Lung (tissue), 12 donors: Measurements from ENCODE around the gene FHOD1. TPM values are rescaled to one million over a fixed set of nuclear protein-coding genes. Genes with fewer than 3 reads are reported as not detected.

Experiments
- ATAC-seq: fragments of 200-7000 bp; cut with Tn5 transposase; one replicate; pipeline ENCODE4 v1.9.1; 2020; ENCODE audit warnings: moderate number of reproducible peaks; ENCODE audit not compliant: insufficient read depth, low FRiP score
- DNase-seq, 3 donors: peaks; one replicate each; pipeline ENCODE4 v3.0.0-alpha.2; 2013 to 2017
- H3K27ac ChIP-seq, 2 donors: one replicate each; pipeline ENCODE4 v1.5.1; 2013; ENCODE audit warnings: mild to moderate bottlenecking in 2 of 2, moderate library complexity in 2 of 2, control low read depth in 1 of 2, inconsistent platforms in 1 of 2, low read depth in 1 of 2, low read length in 1 of 2
- H3K27me3 ChIP-seq, 3 donors: one replicate each; pipeline ENCODE4 v1.5.1; 2013; ENCODE audit warnings: low read length in 2 of 3; ENCODE audit not compliant: control insufficient read depth in 3 of 3, insufficient read depth in 3 of 3
- H3K36me3 ChIP-seq, 4 donors: one replicate each; pipeline ENCODE4 v1.5.1; 2013; ENCODE audit warnings: low read length in 4 of 4, mild to moderate bottlenecking in 1 of 4, moderate library complexity in 1 of 4; ENCODE audit not compliant: control insufficient read depth in 4 of 4, insufficient read depth in 4 of 4
- H3K4me1 ChIP-seq, 5 donors: one replicate each; pipeline ENCODE4 v1.5.1; 2013; ENCODE audit warnings: low read length in 5 of 5, mild to moderate bottlenecking in 2 of 5, moderate library complexity in 1 of 5; ENCODE audit not compliant: control insufficient read depth in 5 of 5, insufficient read depth in 5 of 5
- H3K4me3 ChIP-seq: one replicate; pipeline ENCODE4 v1.5.1; 2013; ENCODE audit warnings: mild to moderate bottlenecking, control low read depth, moderate library complexity
- H3K9ac ChIP-seq, 2 donors: one replicate each; pipeline ENCODE4 v1.5.1; 2013; ENCODE audit warnings: low read length in 2 of 2, control low read depth in 1 of 2; ENCODE audit not compliant: insufficient read depth in 1 of 2
- H3K9me3 ChIP-seq, 4 donors: one replicate each; pipeline ENCODE4 v1.5.1; 2013; ENCODE audit warnings: low read length in 3 of 4, mild to moderate bottlenecking in 1 of 4, moderate library complexity in 1 of 4; ENCODE audit not compliant: control insufficient read depth in 4 of 4, insufficient read depth in 3 of 4
- WGBS, 2 donors: extraction: QIAGEN DNeasy Blood & Tissue Kit; methylation state at CpG; one replicate each; pipeline ENCODE4 v1.1.7; 2013; 5-methylcytosine and 5-hydroxymethylcytosine counted together
- polyA plus RNA-seq, 2 donors: library from polyadenylated mRNA; stranded (reverse); fragments of 200-250 nt; gene quantifications; one replicate each; pipeline ENCODE4 v1.2.1, GENCODE V29; 2013
- total RNA-seq, 2 donors: library from RNA; depleted of rRNA in 1 of 2; stranded (reverse); fragments of >200 nt in 1 of 2; gene quantifications; one replicate each; pipeline ENCODE4 v1.2.1, GENCODE V29; 2014 to 2021
- TF ChIP-seq, protein P1 (sequence below): IDR thresholded peaks from 2 replicates; pipeline ENCODE4 v1.5.1; 2012; ENCODE audit warnings: mild to moderate bottlenecking; ENCODE audit errors: control extremely low read depth, extremely low read depth
- donor health status: control.
- donor health status: control.
- donor health status: Bipolar disorder and iron deficiency.
- donor health status: healthy.
- donor health status: DM: yes; HTN: yes; CAD: no.

Gene FHOD1
- total and polyA plus RNA-seq, 4 donors = 51.3 to 129 (median 65.5) TPM

DNA sequence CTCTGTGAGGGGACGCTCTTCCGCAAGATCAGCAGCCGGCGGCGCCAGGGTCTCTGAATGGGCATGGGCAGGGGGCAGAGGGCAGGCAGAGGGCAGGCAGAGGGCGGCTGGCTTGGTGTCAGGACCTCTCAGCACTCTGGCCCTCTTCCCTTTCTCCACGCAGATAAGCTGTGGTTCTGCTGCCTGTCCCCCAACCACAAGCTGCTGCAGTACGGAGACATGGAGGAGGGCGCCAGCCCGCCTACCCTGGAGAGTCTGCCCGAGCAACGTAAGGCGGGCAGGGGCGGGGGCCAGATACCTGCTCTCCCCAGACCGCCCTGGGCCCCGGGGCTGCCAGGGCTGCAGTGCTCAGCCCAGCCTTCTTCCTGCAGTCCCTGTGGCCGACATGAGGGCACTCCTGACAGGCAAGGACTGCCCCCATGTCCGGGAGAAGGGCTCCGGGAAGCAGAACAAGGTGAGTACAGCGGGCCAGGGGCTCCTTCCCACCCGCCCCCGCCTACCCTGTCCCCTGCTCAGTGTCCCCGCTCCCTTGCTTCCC, 44.3 kb downstream of the FHOD1 start:
- no peaks in the 10 kb centered on the region for H3K9me3 ChIP-seq
- H3K9ac ChIP-seq = no peak overlapping the region
- peaks cover 0 to 13% (median 0%) of the 10 kb centered on the region in 5 donors for H3K4me1 ChIP-seq
- no peaks in the 10 kb centered on the region for H3K27me3 ChIP-seq
- no peak overlapping the region for H3K4me3 ChIP-seq
- H3K27ac ChIP-seq = no peak overlapping the region
- WGBS, 2 donors = 92% methylated on average over 19 to 23 of the region's 23 CpGs
- H3K36me3 ChIP-seq = peaks cover 3 to 44% (median 9%) of the 10 kb centered on the region in 4 donors
- ATAC-seq = no peak
- DNase-seq = no peak
- TF ChIP-seq, protein P1, sequence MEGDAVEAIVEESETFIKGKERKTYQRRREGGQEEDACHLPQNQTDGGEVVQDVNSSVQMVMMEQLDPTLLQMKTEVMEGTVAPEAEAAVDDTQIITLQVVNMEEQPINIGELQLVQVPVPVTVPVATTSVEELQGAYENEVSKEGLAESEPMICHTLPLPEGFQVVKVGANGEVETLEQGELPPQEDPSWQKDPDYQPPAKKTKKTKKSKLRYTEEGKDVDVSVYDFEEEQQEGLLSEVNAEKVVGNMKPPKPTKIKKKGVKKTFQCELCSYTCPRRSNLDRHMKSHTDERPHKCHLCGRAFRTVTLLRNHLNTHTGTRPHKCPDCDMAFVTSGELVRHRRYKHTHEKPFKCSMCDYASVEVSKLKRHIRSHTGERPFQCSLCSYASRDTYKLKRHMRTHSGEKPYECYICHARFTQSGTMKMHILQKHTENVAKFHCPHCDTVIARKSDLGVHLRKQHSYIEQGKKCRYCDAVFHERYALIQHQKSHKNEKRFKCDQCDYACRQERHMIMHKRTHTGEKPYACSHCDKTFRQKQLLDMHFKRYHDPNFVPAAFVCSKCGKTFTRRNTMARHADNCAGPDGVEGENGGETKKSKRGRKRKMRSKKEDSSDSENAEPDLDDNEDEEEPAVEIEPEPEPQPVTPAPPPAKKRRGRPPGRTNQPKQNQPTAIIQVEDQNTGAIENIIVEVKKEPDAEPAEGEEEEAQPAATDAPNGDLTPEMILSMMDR = no peak

DNA sequence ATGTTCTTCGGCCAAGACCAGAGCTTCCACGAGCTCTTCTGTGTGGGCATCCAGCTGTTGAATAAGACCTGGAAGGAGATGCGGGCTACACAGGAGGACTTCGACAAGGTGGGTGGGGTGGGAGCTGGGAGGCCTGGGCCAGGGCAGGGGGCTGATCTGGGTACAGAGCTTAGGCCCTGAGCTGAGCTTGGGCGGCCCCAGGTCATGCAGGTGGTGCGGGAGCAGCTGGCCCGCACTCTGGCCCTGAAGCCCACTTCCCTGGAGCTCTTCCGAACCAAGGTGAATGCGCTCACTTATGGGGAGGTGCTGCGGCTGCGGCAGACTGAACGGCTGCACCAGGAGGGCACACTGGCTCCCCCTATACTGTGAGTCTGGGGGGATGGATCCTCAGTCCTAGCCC, 44.9 kb downstream of the FHOD1 start:
- H3K36me3 ChIP-seq = peaks cover 6 to 48% (median 11%) of the 10 kb centered on the region in 4 donors
- H3K27me3 ChIP-seq = no peaks in the 10 kb centered on the region
- H3K9me3 ChIP-seq = no peaks in the 10 kb centered on the region
- WGBS, 2 donors = 97% methylated on average over 11 to 12 of the region's 12 CpGs
- no peak overlapping the region for H3K27ac ChIP-seq
- ATAC-seq (no peak), DNase-seq (no peak)
- TF ChIP-seq, protein P1 = no peak
- H3K4me1 ChIP-seq = peaks cover 0 to 12% (median 0%) of the 10 kb centered on the region in 5 donors
- no peak overlapping the region for H3K9ac ChIP-seq
- H3K4me3 ChIP-seq = no peak overlapping the region

DNA sequence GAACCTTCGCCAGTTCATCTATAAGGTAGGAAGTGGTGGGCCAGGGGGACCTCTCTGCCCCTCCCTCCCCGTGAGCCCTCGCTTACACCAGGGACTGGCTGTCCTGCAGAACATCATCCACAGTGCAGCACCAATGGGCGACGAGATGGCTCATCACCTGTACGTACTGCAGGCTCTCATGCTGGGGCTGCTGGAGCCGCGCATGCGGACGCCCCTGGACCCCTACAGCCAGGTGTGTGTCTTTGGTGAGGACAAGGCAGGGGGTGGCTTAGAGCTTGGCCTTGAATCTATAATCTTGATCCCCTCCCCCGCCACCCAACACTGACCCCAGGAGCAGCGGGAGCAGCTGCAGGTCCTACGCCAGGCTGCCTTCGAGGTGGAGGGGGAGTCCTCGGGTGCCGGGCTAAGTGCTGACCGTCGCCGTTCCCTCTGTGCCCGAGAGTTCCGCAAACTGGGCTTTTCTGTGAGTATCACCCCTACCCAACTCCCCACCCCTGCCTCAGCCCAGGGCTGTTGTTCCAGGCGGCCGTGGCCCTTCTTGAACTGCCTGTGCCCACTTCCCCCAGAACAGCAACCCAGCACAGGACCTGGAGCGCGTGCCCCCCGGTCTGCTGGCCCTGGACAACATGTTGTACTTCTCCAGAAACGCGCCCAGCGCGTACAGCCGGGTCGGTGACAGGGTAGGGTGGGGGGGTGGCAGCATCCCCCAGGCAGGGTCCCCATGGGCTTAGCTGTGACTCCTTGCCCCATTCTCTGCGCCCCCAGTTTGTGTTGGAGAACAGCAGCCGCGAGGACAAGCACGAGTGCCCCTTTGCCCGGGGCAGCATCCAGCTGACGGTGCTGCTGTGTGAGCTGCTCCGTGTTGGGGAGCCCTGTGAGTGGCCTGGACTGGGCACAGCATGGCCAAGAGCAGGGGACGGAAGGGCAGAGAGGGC, 45.6 kb downstream of the FHOD1 start:
- Histone ChIP-seq H3K36me3 (peaks cover 10 to 55% (median 15%) of the 10 kb centered on the region in 4 donors), H3K4me3 (no peak overlapping the region), H3K27me3 (no peaks in the 10 kb centered on the region), H3K4me1 (peaks cover 0 to 14% (median 0%) of the 10 kb centered on the region in 5 donors), H3K27ac (no peak overlapping the region), H3K9ac (no peak overlapping the region), H3K9me3 (no peaks in the 10 kb centered on the region)
- ATAC-seq (no peak), DNase-seq (no peak)
- WGBS, 2 donors = 96 to 98% methylated on average over 40 of the region's 40 CpGs
- TF ChIP-seq, protein P1 = no peak
